ENCODE data around the gene G6PC2. TPM values are rescaled to one million over a fixed set of nuclear protein-coding genes. Genes with fewer than 3 reads are reported as not detected.
"Not testable (repeated sequence)": the region's sequence is repeated elsewhere in the genome, so short reads cannot be mapped to it uniquely, and the experiment has no call there.

Gene G6PC2, protein sequence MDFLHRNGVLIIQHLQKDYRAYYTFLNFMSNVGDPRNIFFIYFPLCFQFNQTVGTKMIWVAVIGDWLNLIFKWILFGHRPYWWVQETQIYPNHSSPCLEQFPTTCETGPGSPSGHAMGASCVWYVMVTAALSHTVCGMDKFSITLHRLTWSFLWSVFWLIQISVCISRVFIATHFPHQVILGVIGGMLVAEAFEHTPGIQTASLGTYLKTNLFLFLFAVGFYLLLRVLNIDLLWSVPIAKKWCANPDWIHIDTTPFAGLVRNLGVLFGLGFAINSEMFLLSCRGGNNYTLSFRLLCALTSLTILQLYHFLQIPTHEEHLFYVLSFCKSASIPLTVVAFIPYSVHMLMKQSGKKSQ
- total RNA-seq = not detected in 2 replicates

DNA sequence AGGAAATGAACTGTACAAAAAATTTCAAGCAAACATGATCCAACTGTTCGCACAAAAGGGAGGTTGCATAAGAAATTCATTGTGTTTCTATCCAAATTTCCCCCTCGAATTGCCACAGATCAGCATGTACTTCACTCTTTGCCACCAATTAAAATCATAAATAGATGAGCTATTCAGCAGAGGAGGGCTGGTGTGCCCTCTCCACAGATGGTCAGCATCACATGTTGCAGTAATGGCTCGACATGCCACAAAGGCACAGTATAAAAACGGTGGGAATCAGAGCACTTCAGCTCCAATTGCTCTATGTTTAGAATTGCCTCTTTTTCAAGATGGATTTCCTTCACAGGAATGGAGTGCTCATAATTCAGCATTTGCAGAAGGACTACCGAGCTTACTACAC, at the start of gene G6PC2:
Gene G6PC2, plus strand, starts transcription at position 289 of the 400 bp plus-strand sequence. Its CDS starts 41 bp downstream, at position 330.
- intact Hi-C loops (cut with micrococcal nuclease) = no loop called here

DNA sequence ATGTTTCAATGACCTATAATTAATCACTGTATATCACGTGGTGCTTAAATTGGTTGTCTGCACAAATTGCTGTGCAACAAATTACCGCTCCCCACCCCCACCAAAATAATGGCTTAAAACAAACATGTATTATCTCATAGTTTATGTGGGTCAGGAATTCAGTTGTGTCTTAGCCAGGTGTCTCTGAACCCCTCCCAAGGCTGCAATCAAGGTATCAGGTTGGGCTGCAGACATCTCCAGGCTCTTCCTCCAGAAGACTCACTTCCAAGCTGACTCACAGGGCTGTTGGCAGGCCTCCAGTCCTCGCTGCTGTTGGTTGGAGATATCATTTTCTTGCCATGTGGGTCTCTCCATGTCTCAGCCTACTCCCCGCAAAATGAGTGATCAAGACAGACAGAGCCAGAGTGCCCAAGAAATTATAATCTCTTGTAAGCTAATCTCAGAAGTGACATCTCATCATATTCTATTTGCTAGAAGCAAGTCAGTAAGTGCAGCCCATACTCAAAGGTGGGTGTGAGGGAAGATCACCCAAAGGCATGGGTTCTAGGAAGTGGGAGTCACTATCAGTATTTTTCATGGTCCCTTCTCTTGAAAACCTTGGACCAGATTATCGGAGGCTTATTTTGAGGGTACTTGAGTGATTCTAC, 49.3 kb upstream of the G6PC2 start:
- intact Hi-C loops (cut with micrococcal nuclease) = no loop called here

DNA sequence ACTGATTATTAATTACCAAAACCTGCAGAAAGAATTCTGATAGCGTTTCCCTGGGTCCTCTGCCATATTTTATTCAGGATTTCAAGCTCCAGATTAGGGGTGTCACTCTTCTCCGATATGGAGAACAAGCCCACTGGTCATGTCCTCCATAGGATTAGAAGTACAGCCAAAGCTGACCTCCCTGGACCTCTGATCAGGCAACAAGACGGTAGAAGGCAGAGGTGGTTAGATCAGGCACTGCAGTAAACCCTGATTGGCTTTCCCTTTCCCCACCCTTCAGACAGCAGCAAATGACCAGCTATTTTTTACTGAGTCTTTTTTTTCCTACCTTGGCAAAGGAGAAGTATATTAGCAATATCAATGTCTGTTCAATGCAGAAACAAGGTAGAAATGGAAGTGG, 48.6 kb upstream of the G6PC2 start:
- intact Hi-C loops (cut with micrococcal nuclease) = no loop called here

DNA sequence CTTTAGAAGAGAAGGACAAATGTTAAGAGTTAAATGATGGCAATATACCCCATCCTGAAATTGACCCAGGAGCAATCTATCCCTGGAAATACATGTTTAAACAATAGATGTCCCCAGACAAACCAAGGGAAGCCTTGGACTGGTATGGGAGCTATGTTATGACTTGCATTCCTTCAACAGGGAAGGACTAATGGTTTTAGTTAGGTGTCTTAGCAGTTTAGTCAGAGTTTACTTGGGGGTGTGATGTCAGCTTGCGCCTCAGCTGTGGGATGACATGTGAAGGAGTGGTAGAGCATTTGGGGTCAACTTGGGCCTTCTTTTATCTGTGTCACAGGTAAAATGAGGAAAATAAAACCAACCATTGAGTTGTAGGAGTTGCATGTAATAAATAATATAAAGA, 47.6 kb upstream of the G6PC2 start:
- intact Hi-C loops (cut with micrococcal nuclease) = no loop called here

DNA sequence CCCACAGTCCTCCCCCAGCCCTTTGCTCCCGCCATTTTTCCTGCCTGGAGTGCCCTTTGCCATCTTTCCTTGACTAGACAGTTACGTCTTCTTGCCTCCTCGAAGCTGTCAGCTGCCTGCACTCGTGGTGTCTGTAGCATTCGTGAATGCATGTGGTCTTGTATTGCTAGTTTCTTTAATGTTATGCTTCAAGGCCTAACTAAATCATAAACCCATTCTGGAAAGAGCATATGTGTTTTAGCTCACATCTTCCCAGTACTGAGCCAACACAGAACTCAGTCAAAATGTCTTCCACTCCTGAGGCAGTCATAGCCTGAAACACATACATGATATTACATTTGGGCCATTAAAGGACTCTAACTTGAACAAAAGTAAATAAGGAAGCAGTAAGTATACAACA, 46.4 kb upstream of the G6PC2 start:
- intact Hi-C loops (cut with micrococcal nuclease) = no loop called here

DNA sequence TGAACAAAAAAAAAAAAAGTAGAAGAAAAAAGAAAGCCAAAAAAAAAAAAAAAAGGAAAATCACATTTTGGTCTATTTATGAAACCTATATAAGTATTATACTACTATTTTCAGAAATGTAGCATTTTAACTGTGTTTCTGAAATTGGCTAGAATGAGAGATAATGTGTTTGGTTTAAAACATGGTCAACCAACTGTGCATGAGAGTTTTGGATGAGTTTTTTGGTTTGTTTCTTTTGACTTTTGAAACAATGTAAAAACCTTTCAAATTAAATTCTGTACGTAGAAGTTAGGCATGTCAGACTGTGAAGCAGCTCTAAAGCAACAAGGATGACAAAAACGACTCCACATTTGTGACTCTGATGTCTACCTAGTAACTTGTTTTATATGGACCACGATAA, 45.5 kb upstream of the G6PC2 start:
- intact Hi-C loops (cut with micrococcal nuclease) = no loop called here

DNA sequence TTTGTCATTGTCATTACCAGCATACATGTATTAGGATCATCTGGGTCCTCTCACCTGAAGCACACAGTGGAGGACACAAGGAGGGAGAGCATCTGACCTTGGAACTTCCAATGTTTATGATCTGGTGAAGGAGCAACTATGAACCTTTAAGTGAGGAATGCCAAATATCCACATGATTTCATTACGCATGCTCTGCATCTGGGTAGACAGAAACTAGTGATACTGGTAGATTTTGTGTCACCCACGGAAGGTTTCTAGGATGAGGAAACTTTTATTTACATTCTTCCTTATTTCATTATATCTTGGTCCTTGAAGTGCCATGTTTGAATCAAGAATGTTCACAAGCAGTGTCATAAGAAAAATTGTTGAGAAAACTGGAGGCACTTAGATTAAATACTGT, 42.9 kb upstream of the G6PC2 start:
- intact Hi-C loops (cut with micrococcal nuclease) = no loop called here

DNA sequence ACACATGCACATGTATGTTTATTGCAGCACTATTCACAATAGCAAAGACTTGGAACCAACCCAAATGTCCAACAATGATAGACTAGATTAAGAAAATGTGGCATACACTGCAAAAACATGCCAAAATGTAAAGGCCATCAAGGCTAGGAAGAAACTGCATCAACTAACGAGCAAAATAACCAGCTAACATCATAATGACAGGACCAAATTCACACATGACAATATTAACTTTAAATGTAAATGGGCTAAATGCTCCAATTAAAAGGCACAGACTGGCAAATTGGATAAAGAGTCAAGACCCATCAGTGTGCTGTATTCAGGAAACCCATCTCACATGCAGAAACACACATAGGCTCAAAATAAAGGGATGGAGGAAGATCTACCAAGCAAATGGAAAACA, 33.9 kb upstream of the G6PC2 start:
- intact Hi-C loops (cut with micrococcal nuclease) = not testable (repeated sequence)

DNA sequence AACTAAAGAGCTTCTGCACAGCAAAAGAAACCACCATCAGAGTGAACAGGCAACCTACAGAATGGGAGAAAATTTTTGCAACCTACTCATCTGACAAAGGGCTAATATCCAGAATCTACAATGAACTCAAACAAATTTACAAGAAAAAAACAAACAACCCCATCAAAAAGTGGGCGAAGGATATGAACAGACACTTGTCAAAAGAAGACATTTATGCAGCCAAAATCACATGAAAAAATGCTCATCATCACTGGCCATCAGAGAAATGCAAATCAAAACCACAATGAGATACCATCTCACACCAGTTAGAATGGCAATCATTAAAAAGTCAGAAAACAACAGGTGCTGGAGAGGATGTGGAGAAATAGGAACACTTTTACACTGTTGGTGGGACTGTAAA, 30.7 kb upstream of the G6PC2 start:
- intact Hi-C loops (cut with micrococcal nuclease) = not testable (repeated sequence)

DNA sequence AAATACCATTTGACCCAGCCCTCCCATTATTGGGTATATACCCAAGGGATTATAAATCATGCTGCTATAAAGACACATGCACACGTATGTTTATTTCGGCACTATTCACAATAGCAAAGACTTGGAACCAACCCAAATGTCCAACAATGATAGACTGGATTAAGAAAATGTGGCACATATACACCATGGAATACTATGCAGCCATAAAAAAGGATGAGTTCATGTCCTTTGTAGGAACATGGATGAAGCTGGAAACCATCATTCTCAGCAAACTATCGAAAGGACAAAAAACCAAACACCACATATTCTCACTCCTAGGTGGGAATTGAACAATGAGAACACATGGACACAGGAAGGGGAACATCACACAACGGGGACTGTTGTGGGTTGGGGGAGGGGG, 30.3 kb upstream of the G6PC2 start:
- intact Hi-C loops (cut with micrococcal nuclease) = not testable (repeated sequence)

DNA sequence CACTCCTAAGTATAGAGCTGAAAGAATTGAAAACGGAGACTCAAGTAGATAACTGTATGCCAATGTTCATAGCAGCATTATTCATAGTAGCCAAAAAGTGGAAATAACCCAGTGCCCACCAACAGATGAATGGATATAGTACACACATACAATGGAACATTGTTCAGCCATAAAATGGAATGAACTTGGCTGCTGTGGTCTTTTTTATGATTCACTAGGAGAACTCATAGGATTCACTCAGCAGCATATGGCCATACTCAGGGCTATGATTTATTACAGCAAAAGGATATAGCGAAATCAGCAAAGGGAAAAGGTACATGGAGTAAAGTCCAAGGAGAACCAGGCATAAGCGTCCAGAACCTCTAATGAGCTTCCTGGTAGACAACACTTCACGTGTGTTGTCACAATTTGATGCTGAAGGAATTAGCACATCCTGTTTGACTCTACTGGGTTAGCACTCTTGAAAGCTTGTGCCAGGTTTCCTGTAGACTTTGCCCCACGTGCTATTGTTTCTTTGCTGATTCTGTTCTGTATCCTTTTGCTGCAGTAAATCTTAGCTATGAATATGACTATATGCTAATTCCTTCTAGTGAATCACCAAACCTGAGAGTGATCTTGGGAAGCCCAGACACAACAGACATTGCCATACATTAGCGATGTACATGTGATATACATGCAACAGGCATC, 26.6 kb upstream of the G6PC2 start:
- intact Hi-C loops (cut with micrococcal nuclease) = no loop called here

DNA sequence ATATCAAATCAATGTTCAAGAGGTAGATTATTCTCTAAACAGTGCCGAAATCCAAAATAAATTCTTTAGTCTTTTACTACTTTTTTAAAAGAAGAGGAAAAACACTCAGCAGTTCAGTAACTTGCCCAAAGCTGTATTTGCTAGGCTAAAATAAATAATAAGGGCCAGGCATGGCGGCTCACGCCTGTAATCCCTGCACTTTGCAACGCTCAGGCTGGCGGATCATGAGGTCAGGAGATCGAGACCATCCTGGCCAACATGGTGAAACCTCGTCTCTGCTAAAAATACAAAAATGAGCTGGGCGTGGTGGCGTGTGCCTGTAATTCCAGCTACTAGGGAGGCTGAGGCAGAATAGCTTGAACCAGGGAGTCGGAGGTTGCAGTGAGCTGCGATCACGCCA, 18.9 kb upstream of the G6PC2 start:
- intact Hi-C loops (cut with micrococcal nuclease) = not testable (repeated sequence)

DNA sequence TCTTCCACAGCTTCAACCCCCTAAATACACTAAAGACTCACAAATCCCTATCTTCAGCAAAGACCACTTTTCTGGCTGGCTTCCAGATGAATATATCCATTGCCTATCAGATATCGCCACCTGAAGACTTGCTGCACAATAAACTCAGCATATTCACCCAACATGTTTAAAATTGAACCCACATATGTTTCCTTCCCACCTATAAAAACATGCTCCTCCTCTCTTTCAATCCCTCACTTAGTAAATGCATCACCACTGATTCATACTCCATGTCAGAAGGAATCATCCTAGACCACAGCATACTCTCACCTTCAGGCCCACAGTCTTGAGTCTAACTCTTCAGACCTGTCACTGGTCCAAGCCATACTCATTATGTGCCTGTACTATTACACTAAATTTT, 16.1 kb upstream of the G6PC2 start:
- intact Hi-C loops (cut with micrococcal nuclease) = no loop called here

DNA sequence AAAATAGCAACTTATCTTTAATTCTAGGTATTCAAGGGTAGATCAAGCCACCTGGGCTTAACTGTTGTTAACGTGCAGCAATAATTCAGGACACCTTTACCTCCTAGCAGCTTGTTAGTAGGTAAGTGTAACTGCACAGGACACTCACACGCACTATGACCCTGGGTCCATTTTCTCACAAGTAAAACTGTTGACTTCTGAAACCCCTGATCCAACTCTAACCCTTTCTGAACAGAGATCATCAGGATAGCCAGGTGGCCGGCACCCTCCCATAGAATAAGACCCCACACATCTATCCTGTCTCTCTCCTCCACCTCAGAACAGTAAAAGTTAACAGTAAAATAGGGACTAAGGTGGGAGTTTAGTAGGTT, 11.5 kb upstream of the G6PC2 start:
- intact Hi-C loops (cut with micrococcal nuclease) = loop anchor here (2.0 to 10.0 kb wide), 4 partner anchors 27 to 1595 kb away; partner anchors contain the start of genes B3GALT1, CERS6 and STK39

DNA sequence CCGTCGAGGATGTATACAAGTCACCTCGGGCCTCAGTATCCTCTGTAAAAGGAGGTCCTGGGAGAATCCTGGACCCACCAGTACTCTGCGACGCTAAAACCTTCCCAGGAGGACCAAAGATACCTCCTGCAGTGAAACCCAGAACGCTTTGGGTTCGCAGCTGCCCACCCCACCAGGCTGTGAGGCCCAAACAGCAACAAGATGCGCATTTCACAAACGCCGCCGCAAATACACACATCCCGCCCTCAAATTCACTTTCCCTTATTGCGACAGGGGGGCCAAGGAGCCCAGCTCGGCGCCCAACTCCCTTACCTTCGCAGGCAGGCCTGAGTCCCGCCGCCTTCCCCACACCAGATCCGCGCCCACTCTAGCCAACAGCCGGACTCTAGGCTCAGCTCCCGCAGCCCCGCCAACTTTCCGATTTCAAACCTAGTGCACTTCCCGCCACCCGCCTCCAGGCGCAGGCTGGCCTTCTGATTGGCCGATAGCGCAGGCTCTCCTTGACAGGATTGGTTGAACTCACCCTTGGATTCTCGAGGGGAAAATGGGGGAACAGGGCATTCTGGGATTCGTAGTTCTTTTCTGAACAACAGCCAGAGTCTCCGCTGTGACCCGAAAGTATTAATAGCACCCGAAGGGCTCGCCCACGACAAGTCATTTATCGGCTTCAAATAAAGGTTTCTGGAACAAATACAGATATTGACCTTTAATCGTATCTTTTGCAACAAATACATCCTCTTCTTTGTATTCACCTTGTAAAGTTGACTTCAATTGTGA, 10.9 kb upstream of the G6PC2 start, which contains the start of gene SPC25:
Gene SPC25, minus strand, starts transcription at position 425 of the 777 bp plus-strand sequence. CDS start 911 bp downstream, outside the sequence.
- intact Hi-C loops (cut with micrococcal nuclease) = loop anchor here (2.0 to 10.0 kb wide), 4 partner anchors 27 to 1595 kb away; partner anchors contain the start of genes B3GALT1, CERS6 and STK39

DNA sequence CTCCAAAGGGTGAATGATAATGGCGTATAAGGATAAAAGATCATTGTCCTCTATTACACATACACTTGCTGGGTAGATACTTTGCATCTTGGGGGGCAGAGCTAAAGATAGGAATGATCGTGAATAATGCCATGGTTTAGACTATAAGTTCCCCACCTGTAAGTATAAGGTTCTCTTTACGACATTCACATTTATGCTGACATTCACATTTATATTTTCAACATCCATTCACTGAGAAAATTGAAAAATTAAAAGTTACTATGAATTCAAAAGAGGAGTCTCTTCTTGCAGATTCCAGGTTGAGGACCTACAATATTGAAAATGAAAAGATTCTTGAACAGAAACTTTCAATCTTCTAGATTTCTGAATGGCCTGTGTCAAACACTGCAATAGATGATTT, 8.8 kb upstream of the G6PC2 start:
- intact Hi-C loops (cut with micrococcal nuclease) = loop anchor here (10.0 kb wide), 2 partner anchors 438 to 1598 kb away; partner anchors contain the start of genes B3GALT1 and CERS6

DNA sequence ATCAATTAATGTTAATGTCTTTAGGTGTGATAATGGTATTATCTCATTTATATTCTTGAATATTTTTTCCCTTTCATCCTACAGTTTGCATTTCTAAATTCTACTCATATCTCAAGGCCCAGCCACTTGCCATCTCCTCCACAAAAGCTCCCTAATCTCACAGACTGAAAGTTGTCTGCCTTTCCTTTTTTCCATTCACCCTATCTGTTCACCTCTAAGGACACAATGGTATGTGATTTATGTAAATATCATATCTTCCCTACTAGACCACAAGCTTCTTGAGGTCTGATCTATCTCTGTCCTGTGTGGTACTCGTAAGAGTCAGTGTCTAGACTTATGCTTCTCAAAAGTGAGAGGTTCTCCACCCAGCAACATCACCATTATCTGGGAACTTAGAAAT, 7.0 kb upstream of the G6PC2 start:
- intact Hi-C loops (cut with micrococcal nuclease) = loop anchor here (10.0 kb wide), 2 partner anchors 439 to 1599 kb away; partner anchors contain the start of genes B3GALT1 and CERS6

DNA sequence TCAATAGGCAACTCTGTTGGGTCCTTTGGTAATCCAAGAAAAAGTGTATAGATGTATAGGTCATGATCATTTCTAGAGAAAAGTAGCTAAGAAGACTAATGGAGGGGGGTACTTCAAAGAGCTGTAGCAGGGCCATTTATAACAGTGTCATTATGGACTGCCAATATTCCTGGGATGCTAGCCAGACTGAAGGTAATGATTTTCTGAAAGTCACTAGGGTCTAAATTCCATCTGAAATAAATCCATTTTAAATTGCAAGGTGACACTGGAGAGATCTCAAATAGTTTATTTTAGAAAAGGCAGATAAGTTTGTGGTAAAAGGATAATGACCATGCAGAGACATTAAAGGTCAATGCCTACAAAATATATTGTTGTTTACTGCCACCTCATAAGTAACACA, 6.4 kb upstream of the G6PC2 start:
- intact Hi-C loops (cut with micrococcal nuclease) = loop anchor here (10.0 kb wide), 2 partner anchors 440 to 1600 kb away; partner anchors contain the start of genes B3GALT1 and CERS6

DNA sequence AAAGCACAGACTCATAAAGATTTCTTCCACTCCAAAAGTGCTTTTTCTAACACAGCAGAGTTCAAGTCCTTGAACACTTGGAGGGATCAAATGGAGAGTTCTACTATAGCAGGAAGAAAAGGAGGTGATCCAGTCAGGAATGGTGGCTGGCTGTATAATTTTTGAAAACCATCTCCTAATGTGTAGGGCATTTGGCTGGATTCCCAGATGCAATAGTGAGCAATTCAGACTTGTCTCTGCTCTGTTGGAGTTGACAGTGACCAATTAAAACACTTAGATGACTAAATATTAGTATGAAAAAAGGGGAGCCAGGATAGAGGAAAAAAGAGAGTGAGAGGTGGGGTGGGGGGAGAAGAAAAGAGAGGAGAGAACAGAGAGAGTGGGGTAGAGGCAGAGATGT, 5.3 kb upstream of the G6PC2 start:
- intact Hi-C loops (cut with micrococcal nuclease) = loop anchor here (10.0 kb wide), 2 partner anchors 441 to 1601 kb away; partner anchors contain the start of genes B3GALT1 and CERS6

DNA sequence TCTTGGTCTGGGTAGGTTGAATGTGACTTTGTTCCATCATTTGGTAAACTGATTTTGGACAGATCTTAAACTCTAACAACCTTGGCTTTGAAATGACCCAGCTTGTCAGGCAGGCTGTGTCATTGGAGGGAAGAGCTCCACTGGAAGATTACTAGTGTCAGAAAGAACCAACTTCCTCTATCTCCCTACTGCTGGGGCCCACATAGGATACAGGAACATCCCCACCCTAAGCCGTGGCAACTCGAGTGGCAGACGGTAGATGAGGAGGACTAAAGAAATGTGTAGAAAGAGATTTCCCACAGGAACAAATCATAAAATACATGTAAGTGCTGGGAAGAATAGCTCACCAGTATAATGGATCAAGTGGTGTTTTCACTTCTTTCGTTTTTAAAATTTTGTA, 4.3 kb upstream of the G6PC2 start:
- intact Hi-C loops (cut with micrococcal nuclease) = loop anchor here (10.0 kb wide), 2 partner anchors 442 to 1602 kb away; partner anchors contain the start of genes B3GALT1 and CERS6

DNA sequence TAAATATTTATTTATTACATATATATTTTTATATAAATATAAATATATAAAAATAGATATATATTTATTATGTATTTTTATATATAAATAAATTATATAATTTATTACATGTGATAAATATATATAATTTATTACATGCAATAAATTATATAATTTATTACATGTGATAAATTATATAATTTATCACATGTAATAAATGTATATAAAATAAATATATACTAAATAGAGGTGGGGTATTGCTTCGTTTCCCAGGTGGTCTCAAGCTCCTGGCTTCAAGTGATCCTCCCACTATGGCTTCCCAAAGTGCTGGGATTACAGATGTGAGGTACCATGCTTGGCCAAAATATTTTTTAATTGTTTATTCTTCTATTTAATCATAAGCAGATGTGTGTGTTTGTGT, 3.6 kb upstream of the G6PC2 start:
- intact Hi-C loops (cut with micrococcal nuclease) = loop anchor here (10.0 kb wide), 2 partner anchors 443 to 1603 kb away; partner anchors contain the start of genes B3GALT1 and CERS6

All from T-helper 2 cell treated with Interferon-gamma antibody and Interleukin-4, amounts not matched to agents 100 ng/mL and 5 ng/mL, for 36 hours (primary cell).